Body of pancreas (tissue), 4 donors: ENCODE data around the gene ALG12. TPM values are rescaled to one million over a fixed set of nuclear protein-coding genes. Genes with fewer than 3 reads are reported as not detected.

Source experiments
- ATAC-seq: fragments of 150-250 bp; one replicate; pipeline ENCODE4 v1.9.1; 2016
- DNase-seq, 4 donors: peaks; one replicate each; pipeline ENCODE4 v3.0.0-alpha.2; 2019
- H3K27ac ChIP-seq, 4 donors: fragments of 200-600 bp; sonication (generic); 1 replicate in 3 of 4; 2 replicates in 1 of 4; pipeline versions ENCODE4 v1.5.1 to v1.6.1; 2016 to 2019; ENCODE audit warnings: mild to moderate bottlenecking in 1 of 4, mixed read lengths in 1 of 4, moderate library complexity in 1 of 4
- H3K27me3 ChIP-seq, 2 donors: fragments of 200-600 bp; sonication (generic); one replicate each; pipeline ENCODE4 v1.6.0; 2016; ENCODE audit warnings: mild to moderate bottlenecking in 1 of 2
- H3K36me3 ChIP-seq, 2 donors: fragments of 200-600 bp; sonication (generic); replicated peaks in 1 of 2; 2 replicates each; pipeline ENCODE4 v1.5.1; 2016; ENCODE audit warnings: low read depth in 2 of 2; ENCODE audit not compliant: insufficient read depth in 1 of 2
- H3K4me1 ChIP-seq: fragments of 200-600 bp; sonication (generic); one replicate; pipeline ENCODE4 v1.6.0; 2016
- H3K4me3 ChIP-seq, 2 donors: fragments of 200-600 bp; sonication (generic); 1 replicate in 1 of 2; 2 replicates in 1 of 2; pipeline ENCODE4 v1.5.1; 2016 to 2019
- H3K9me3 ChIP-seq, 3 donors: fragments of 200-600 bp; sonication (generic); 1 replicate in 2 of 3; 2 replicates in 1 of 3; pipeline ENCODE4 v1.5.1; 2016
- CTCF ChIP-seq, 7 experiments: fragments of 450-650 bp in 4 of 7; fragments of 200-600 bp in 3 of 7; sonication (generic) in 3 of 7; IDR thresholded peaks; one replicate each; pipeline ENCODE4 v1.5.1; 2016 to 2019; ENCODE audit warnings: antibody characterized with exemption in 7 of 7
- POLR2A ChIP-seq, 3 donors: fragments of 450-650 bp; IDR thresholded peaks; one replicate each; pipeline ENCODE4 v1.6.1; 2016; ENCODE audit warnings: antibody characterized with exemption in 3 of 3, mild to moderate bottlenecking in 2 of 3
- WGBS, 2 donors: methylation state at CpG; one replicate each; pipeline ENCODE4 v1.1.5; 2017; 5-methylcytosine and 5-hydroxymethylcytosine counted together
- intact Hi-C: fragments of 100-400 bp; cut with DNase I; formaldehyde crosslinking; loops from one replicate; pipeline ENCODE4 v1.15.1; 2023
- total RNA-seq, 2 donors: library from RNA; depleted of rRNA; stranded (reverse); fragments of >200 nt; gene quantifications; one replicate each; pipeline ENCODE4 v1.1.0, GENCODE V29; 2016

ALG12 gene
- total RNA-seq, 2 donors from 2014 or later = 16.2 to 17.9 TPM

GRCh38 chr22:49936018-49936972 is 18.1 kb upstream of the ALG12 start:
- ATAC-seq (peak; percentile 62), DNase-seq (peak; percentile 85 to 94 (median 90))
- H3K27ac ChIP-seq = peak overlapping the region; percentile 74 to 94 (median 82)
- no peaks in the 10 kb centered on the region for H3K9me3 ChIP-seq
- H3K4me1 ChIP-seq = peaks cover 46% of the 10 kb centered on the region
- TF ChIP-seq POLR2A (IDR thresholded peaks at IDR 0.05) (peak; percentile 25 to 60 (median 49)), CTCF (IDR thresholded peaks at IDR 0.05) (no peak)
- intact Hi-C loops = loop anchor here (10.0 kb wide), 1 partner anchor 49 kb away; no protein-coding TSS in a partner anchor
- 8 to 13% methylated on average over 16 to 46 of the region's 52 CpGs for WGBS, 2 donors
- no peak overlapping the region for H3K4me3 ChIP-seq
- H3K36me3 ChIP-seq = no peaks in the 10 kb centered on the region
- H3K27me3 ChIP-seq = no peaks in the 10 kb centered on the region

- H3K27ac ChIP-seq = peak overlapping the region; percentile 85 to 94 (median 92)
- no peaks in the 10 kb centered on the region for H3K27me3 ChIP-seq
- 0 to 10% methylated on average over 1 to 2 of the region's 16 CpGs for WGBS, 2 donors
- peaks cover 53% of the 10 kb centered on the region for H3K4me1 ChIP-seq
- H3K9me3 ChIP-seq = no peaks in the 10 kb centered on the region
- TF ChIP-seq CTCF (IDR thresholded peaks at IDR 0.05) = no peak
- TF ChIP-seq POLR2A (IDR thresholded peaks at IDR 0.05) = no peak
- H3K36me3 ChIP-seq = no peaks in the 10 kb centered on the region
- H3K4me3 ChIP-seq = no peak overlapping the region
- ATAC-seq (no peak), DNase-seq (peak in 1 of 4 donors; percentile 6)
- intact Hi-C loops = loop anchor here (10.0 kb wide), 1 partner anchor 49 kb away; no protein-coding TSS in a partner anchor
Observed at GRCh38 chr22:49935561-49935960, 17.3 kb upstream of the ALG12 start.

- DNase-seq (peak; percentile 78 to 86 (median 81)), ATAC-seq (peak; percentile 25)
- no peaks in the 10 kb centered on the region for H3K9me3 ChIP-seq
- WGBS, 2 donors = 15 to 44% methylated on average over 10 to 40 of the region's 56 CpGs
- TF ChIP-seq CTCF (IDR thresholded peaks at IDR 0.05) = no peak
- TF ChIP-seq POLR2A (IDR thresholded peaks at IDR 0.05) = no peak
- H3K36me3 ChIP-seq = no peaks in the 10 kb centered on the region
- no peaks in the 10 kb centered on the region for H3K27me3 ChIP-seq
- peak overlapping the region; percentile 85 to 94 (median 92) for H3K27ac ChIP-seq
- H3K4me1 ChIP-seq = peaks cover 53% of the 10 kb centered on the region
- intact Hi-C loops = loop anchor here (10.0 kb wide), 1 partner anchor 50 kb away; no protein-coding TSS in a partner anchor
- H3K4me3 ChIP-seq = no peak overlapping the region
Observed at GRCh38 chr22:49934891-49935557, 16.8 kb upstream of the ALG12 start.

- TF ChIP-seq POLR2A (IDR thresholded peaks at IDR 0.05) (peak in 2 of 3 donors; percentile 54 to 56), CTCF (IDR thresholded peaks at IDR 0.05) (no peak)
- peak overlapping the region; percentile 85 to 94 (median 92) for H3K27ac ChIP-seq
- WGBS, 2 donors = 50 to 55% methylated on average over 4 to 24 of the region's 24 CpGs
- intact Hi-C loops = loop anchor here (10.0 kb wide), 1 partner anchor 50 kb away; no protein-coding TSS in a partner anchor
- no peaks in the 10 kb centered on the region for H3K36me3 ChIP-seq
- no peaks in the 10 kb centered on the region for H3K9me3 ChIP-seq
- ATAC-seq = peak; percentile 52
- H3K4me3 ChIP-seq = no peak overlapping the region
- H3K27me3 ChIP-seq = no peaks in the 10 kb centered on the region
- peak; percentile 84 to 87 (median 86) for DNase-seq
- peaks cover 58% of the 10 kb centered on the region for H3K4me1 ChIP-seq
Observed at GRCh38 chr22:49934160-49934890, 16.1 kb upstream of the ALG12 start.
